ENCODE measurements around the gene TMEM201.

The TMEM201 gene

GRCh38 chr1:9600861-9601834, 12.4 kb downstream of the TMEM201 start:
- DNase-seq, result no peak

DNA sequence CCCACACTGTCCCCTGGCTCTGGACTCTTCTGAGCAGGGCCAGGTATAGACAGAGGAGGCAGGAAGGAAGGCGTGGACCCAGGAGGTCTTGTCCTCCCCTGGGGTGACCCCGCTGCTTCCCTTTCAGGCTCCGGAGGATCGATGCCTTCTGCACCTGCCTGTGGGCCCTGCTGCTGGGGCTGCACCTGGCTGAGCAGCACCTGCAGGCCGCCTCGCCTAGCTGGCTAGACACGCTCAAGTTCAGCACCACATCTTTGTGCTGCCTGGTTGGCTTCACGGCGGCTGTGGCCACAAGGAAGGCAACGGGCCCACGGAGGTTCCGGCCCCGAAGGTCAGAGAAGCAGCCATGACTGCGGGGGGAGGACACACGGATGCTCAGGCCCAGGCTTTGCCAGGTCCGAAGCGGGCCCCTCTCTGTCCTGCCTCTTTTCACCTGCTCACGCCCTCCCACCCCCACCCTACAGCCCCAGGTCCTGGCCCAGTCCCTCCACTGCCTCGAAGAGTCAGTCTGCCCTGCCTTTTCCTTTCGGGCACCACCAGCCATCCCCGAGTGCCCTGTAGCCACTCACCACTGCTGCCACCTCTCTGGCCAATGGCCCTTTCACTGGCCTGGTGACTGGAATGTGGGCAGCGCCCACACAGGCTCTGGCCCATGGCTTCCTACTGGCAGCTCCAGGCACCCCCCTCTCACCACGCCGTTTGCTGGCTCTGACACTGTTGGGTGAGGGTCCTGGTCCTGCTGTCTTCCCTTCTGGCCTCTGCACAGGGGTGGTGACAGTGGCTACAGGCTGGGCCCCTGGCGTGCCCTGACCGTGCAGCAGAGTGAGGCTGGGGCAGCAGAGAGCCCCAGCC, 13.5 kb downstream of the TMEM201 start:
- DNase-seq, result no peak

GRCh38 chr1:9602794-9603167, 14.1 kb downstream of the TMEM201 start:
- DNase-seq, result no peak

GRCh38 chr1:9603307-9603706, 14.6 kb downstream of the TMEM201 start:
- no peak for DNase-seq

- DNase-seq, result no peak
Measured at GRCh38 chr1:9603766-9604753, 15.3 kb downstream of the TMEM201 start.

- DNase-seq, result no peak
Measured at GRCh38 chr1:9604836-9605235, 16.1 kb downstream of the TMEM201 start.

- no peak for DNase-seq
Measured at GRCh38 chr1:9605946-9606455, 17.3 kb downstream of the TMEM201 start.

DNA sequence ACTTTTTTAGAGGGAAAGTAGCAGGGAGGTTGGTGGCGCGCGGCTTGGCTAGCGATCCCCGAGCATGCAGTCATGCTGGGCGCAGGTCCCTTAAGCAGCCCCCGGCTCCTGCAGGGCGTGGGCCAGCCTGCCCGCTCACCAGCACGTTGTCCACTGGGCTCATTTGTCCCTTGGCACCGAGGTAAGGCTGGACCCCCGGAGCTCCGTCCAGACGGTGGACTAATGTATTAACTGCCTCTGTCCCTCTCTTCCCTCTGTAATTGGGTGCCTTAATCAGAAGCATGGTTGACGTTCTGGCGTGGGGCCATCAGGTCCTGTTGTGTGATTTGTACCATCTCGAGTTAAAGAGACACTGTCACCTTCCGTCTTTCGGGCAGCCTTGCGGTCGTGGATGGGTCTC, 17.7 kb downstream of the TMEM201 start:
- DNase-seq, result no peak

DNA sequence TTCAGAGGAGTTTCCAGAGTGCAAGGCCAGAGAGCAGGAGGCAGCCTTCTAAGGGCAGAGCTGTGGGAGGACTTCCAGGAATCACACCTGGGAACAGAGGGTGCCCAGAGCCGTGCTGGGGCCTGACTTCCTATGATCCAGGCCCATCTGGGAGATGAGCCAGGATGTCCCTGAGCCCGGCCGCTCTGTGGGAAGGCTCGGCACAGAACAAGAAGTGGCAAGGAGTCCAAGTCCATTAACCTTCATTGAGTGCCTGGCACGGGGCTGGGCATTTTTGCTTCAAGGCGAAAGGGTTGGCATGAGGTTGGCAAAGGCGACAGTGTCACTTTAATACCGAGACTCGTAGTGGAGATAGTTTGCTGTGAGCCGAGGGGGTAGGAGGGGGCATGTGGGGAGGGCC, 18.2 kb downstream of the TMEM201 start:
- DNase-seq, result no peak

- DNase-seq, result no peak
Measured at GRCh38 chr1:9607352-9607751, 18.6 kb downstream of the TMEM201 start.

DNA sequence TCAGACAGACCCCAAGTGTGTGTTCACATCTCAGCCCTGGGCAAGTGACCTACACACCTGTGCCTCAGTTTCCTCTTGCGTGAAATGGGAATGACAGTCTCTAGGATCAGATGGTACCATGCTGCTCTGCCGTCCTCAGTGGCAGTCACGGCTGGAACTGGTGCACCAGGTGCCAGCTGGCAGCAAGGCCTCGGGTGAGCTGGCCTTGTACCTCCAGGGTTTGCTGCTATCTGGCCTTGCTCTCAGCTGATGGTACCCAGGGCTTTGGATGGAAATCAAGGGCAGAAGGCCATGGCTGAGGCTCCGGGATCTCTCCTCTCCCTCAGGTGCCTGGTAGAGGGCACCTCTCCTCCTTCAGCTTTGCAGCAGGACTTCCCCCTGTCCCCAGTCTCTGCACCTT, 21.3 kb downstream of the TMEM201 start:
- no peak for DNase-seq

DNA sequence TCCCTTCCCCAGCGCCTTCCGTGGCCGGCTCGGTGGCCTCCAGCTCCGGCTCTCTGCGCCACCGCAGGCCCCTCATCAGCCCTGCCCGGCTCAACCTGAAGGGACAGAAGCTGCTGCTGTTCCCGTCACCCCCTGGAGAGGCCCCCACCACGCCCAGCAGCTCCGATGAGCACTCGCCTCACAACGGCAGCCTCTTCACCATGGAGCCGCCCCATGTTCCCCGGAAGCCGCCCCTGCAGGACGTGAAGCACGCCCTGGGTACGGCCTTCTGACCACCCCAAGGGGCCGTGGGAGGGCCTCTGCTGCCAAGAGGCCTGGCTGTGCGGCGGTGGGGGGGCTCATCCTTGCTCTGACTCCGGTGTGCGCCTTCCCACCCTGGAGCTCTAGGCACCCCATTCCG, 21.8 kb downstream of the TMEM201 start:
- no peak for DNase-seq

GRCh38 chr1:9611716-9612115, 23.0 kb downstream of the TMEM201 start:
- no peak for DNase-seq

- no peak for DNase-seq
Measured at GRCh38 chr1:9612162-9612845, 23.6 kb downstream of the TMEM201 start.

DNA sequence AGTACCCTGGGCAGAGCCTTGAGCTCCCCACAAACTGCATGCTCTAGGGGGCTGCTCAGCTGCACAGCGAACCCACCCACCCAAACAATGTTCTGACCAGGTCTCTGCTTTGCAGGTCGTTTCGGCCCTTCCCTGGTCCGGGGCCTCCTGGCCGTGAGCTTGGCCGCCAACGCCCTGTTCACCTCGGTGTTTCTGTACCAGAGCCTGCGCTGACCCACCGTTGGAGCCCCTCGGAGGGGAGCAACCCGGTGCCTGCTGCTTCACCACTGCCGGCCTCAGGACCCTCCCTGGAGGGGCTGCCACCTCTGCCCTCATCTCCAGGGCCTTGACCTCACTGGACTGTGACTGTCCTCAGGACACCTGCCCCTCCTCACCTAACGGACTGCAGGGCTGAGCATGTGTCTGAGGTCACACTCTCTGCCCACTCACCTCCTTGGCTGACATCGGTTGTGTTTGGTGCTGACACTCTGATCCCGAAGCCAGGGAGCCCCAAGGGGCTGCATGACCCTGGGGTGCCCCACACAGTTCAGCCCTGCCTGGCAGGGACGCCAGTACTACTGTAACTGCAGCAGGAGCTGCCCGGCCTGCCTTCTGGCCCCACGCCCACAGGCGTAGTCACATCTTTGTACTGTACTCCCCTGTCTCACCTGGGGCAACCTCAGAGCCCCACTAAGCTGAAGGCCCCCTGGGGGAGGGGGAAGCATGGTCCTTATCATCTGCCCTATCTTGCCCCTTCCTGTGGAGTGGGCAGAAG, 24.3 kb downstream of the TMEM201 start:
- no peak for DNase-seq

DNA sequence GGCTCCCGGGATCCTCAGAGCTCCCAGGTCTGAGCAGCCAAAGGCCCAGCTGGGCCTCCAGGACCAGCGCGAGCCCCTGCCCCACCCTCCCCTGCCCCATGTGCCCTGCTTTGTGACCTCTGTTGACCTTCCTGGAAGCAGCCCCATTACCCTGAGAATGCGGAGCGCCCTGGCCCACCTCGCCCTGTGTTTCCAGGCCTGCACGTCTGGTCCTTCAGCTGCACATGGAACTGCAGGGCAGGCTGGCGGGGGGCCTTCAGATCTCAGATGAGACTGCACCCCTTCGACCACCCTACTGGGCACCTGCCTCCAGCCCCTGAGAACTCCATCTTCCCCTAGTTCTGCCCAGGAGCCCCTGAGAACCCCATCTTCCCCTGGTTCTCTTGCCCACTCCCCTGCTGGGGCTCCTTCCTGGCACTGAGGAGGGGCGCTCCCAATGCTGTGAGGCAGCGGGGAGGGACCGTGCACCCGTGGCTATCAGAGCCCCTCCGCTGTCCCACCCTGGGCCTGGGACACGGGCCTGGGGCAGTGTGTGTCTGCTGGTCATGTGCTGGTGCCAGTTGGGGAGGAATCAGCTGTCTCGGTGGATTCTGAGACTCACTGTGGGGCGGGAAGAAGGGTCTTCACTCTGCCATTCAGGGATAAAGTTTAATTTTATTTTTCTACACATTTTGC, 25.1 kb downstream of the TMEM201 start:
- no peak for DNase-seq

DNA sequence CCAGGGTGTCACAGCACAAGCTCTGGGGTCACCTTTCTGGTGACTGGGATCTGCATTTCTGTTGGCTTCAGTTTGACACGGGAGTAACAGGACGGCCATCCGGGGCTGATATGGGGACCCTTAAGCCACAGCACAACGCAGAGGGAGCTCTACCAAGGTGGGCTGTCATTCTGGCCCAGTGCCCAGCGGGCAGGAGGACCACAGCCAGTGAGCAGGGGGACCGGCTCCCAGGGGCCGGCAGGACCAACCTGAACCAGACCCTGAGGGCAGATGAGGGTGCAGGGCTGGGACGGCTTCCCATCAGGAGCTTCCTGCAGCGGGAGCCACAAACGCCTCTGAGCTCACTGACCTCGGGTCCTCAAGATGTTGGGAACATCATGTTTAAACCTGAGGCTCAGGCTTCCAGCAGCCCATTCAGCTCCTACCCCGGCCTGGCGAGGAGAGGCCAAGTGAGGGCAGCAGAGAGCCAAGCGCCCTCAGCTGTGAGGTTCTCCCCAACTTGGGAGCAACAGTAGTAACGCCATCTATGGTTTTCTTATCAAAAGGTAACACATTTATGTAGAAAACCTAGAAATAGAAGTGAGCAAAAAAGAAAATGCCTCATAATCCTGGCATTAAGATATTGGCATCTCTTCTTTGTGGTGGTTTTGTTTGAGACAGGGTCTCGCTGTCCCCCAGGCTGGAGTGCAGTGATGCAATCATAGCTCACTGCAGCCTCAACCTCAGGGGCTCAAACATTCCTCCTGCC, 26.8 kb downstream of the TMEM201 start:
- peak; percentile 69 for DNase-seq

DNA sequence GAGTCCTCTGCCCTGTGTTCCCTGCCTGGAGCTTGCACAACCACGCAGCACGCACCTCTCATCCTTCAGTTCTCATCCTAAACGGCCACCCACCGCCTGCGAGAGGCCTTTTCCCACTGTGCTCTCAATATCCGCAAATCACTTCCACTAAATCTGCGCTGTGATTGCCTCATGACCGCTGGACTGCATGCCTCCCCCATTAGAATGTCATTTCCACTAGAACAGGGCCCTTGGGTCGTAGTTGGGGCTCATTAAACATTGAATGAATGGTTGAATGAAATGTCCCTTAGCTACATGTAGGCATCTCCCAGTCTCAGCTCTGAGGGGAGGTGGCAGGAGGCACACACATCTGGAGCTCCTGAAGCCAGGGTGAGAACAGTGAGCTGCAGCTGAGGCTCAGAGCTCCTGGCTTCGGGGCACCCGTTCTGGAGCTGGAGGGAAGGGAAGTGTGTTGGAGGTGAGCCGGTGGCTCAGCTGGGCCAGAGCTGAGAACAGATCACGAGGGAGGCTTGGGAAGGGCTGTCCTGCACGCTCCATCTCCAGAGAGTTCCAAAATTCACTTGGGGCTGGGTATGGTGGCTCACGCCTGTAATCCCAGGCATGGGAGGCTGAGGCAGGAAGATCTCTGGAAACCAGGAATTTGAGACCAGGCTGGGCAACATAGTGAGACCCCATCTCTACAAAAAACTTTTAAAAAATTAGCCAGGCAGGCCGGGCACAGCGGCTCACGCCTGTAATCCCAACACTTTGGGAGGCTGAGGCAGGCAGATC, 30.4 kb downstream of the TMEM201 start:
- no peak for DNase-seq

DNA sequence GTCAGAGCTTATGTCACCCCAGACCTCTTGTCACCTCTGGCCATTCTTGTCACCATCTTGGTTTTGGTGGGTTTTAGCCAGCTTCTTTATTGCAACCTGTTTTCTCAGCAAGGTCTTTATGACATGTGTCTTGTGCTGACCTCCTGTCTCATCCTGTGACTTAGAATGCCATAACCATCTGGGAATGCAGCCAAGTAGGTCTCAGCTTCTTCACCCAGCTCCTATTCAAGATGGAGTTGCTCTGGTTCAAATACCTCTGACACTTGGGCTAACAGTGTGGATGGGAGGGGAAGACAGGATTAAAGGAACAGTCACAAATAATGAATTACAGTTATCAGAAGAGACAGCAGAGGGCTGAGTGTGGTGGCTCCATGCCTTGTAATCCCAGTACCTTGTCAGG, 32.3 kb downstream of the TMEM201 start:
- DNase-seq, result no peak

Data from suppressor macrophage treated with lipopolysaccharide for 4 hours (primary cell).